Neural progenitor cell (in vitro differentiated cells): ENCODE measurements around the gene CYB5D1. TPM values are rescaled to one million over a fixed set of nuclear protein-coding genes. Genes with fewer than 3 reads are reported as not detected.
A peak's percentile ranks its signal among the peaks of the same experiment; 100 is the strongest.

ENCODE experiments used
- DNase-seq: peaks from one replicate; pipeline ENCODE4 v3.0.0-alpha.2; 2016; ENCODE audit warnings: low spot score
- H2AFZ ChIP-seq: fragments of 200-600 bp; sonication (generic); replicated peaks from 2 replicates; pipeline ENCODE4 v1.6.1; 2016; ENCODE audit warnings: antibody characterized with exemption
- H3F3A ChIP-seq: fragments of 200-600 bp; sonication (generic); 2 replicates; pipeline ENCODE4 v1.6.1; 2016; ENCODE audit warnings: antibody characterized with exemption, low read depth
- H3K27ac ChIP-seq: fragments of 200-600 bp; sonication (generic); 2 replicates; pipeline ENCODE4 v1.5.1; 2016; ENCODE audit warnings: mild to moderate bottlenecking
- H3K27me3 ChIP-seq: fragments of 200-600 bp; sonication (generic); 2 replicates; pipeline ENCODE4 v1.6.1; 2016; ENCODE audit warnings: mild to moderate bottlenecking, moderate library complexity
- H3K36me3 ChIP-seq: fragments of 200-600 bp; sonication (generic); 2 replicates; pipeline ENCODE4 v1.5.1; 2016
- H3K4me1 ChIP-seq: fragments of 200-600 bp; sonication (generic); 2 replicates; pipeline ENCODE4 v1.6.1; 2016; ENCODE audit warnings: mixed run types
- H3K4me2 ChIP-seq: fragments of 200-600 bp; sonication (generic); 2 replicates; pipeline ENCODE4 v1.6.1; 2016
- H3K4me3 ChIP-seq: fragments of 200-600 bp; sonication (generic); 2 replicates; pipeline ENCODE4 v1.5.1; 2016
- H3K79me2 ChIP-seq: fragments of 200-600 bp; sonication (generic); 2 replicates; pipeline ENCODE4 v1.6.1; 2016; ENCODE audit warnings: low read depth
- H3K9ac ChIP-seq: fragments of 200-600 bp; sonication (generic); 2 replicates; pipeline ENCODE4 v1.6.1; 2016
- H3K9me3 ChIP-seq: fragments of 200-600 bp; sonication (generic); 2 replicates; pipeline ENCODE4 v1.5.1; 2016; ENCODE audit warnings: low read depth
- H4K20me1 ChIP-seq: fragments of 200-600 bp; sonication (generic); 2 replicates; pipeline ENCODE4 v1.6.1; 2016; ENCODE audit warnings: low read depth
- H3K27ac Mint-ChIP-seq: 3 replicates; pipeline ENCODE4 v1.8.0; 2021; ENCODE audit warnings: mixed read lengths
- H3K27me3 Mint-ChIP-seq: 2 replicates; pipeline ENCODE4 v1.8.0; 2022; ENCODE audit warnings: low read depth, mild to moderate bottlenecking, inconsistent platforms, moderate library complexity, mixed read lengths; ENCODE audit not compliant: insufficient read depth
- H3K36me3 Mint-ChIP-seq: 3 replicates; pipeline ENCODE4 v1.8.0; 2021; ENCODE audit warnings: mixed read lengths
- H3K4me1 Mint-ChIP-seq: 3 replicates; pipeline ENCODE4 v1.8.0; 2021; ENCODE audit warnings: mixed read lengths
- H3K4me3 Mint-ChIP-seq: 3 replicates; pipeline ENCODE4 v1.8.0; 2021; ENCODE audit warnings: mild to moderate bottlenecking, moderate library complexity, mixed read lengths
- H3K9me3 Mint-ChIP-seq: 3 replicates; pipeline ENCODE4 v1.8.0; 2020; ENCODE audit warnings: mixed read lengths
- CTCF ChIP-seq: fragments of 200-600 bp; sonication (generic); IDR thresholded peaks from 2 replicates; pipeline ENCODE4 v1.5.1; 2017; ENCODE audit warnings: antibody characterized with exemption, mild to moderate bottlenecking
- EZH2 ChIP-seq: fragments of 200-600 bp; sonication (generic); IDR thresholded peaks from 2 replicates; pipeline ENCODE4 v1.6.1; 2017; ENCODE audit warnings: antibody characterized with exemption, mild to moderate bottlenecking, moderate library complexity
- EZH2phosphoT487 ChIP-seq: fragments of 200-600 bp; sonication (generic); IDR thresholded peaks from 2 replicates; pipeline ENCODE4 v1.6.1; 2017; ENCODE audit warnings: antibody characterized with exemption
- total RNA-seq: library from RNA; depleted of rRNA; stranded (reverse); fragments of >200 nt; gene quantifications from 2 replicates; pipeline ENCODE4 v1.2.3, GENCODE V29; 2015; ENCODE audit warnings: low replicate concordance

Gene CYB5D1
- total RNA-seq, 1 donor from 2014 or later: 12.9 TPM

- DNase-seq: no peak
- Histone ChIP-seq H2AFZ (no peak overlapping the region), H3K27me3 (no peaks in the 10 kb centered on the region), H3K9me3 (no peaks in the 10 kb centered on the region), H3K27ac (no peak overlapping the region), H3F3A (no peaks in the 10 kb centered on the region), H3K79me2 (no peaks in the 10 kb centered on the region), H3K4me3 (no peak overlapping the region), H3K4me2 (no peak overlapping the region), H4K20me1 (no peaks in the 10 kb centered on the region), H3K9ac (no peak overlapping the region), H3K36me3 (no peaks in the 10 kb centered on the region), H3K4me1 (no peaks in the 10 kb centered on the region)
- Mint-ChIP-seq H3K4me3 (no peak overlapping the region), H3K27ac (peak overlapping the region; percentile 42), H3K4me1 (no peaks in the 10 kb centered on the region), H3K27me3 (peaks cover 13% of the 10 kb centered on the region), H3K9me3 (no peaks in the 10 kb centered on the region), H3K36me3 (no peaks in the 10 kb centered on the region)
- TF ChIP-seq EZH2 (no peak), EZH2phosphoT487 (no peak), CTCF (no peak)
Observed at GRCh38 chr17:7817643-7817964, 40.2 kb upstream of the CYB5D1 start.

GRCh38 chr17:7818026-7818425 is 39.8 kb upstream of the CYB5D1 start:
- Histone ChIP-seq H2AFZ (no peak overlapping the region), H3F3A (no peaks in the 10 kb centered on the region), H3K27ac (no peak overlapping the region), H3K4me2 (no peak overlapping the region), H3K27me3 (peaks cover 3% of the 10 kb centered on the region), H3K9ac (no peak overlapping the region), H3K4me3 (no peak overlapping the region), H3K36me3 (no peaks in the 10 kb centered on the region), H4K20me1 (no peaks in the 10 kb centered on the region), H3K4me1 (no peaks in the 10 kb centered on the region), H3K9me3 (no peaks in the 10 kb centered on the region), H3K79me2 (no peaks in the 10 kb centered on the region)
- Mint-ChIP-seq H3K4me3 (no peak overlapping the region), H3K27me3 (peaks cover 13% of the 10 kb centered on the region), H3K9me3 (no peaks in the 10 kb centered on the region), H3K4me1 (no peaks in the 10 kb centered on the region), H3K36me3 (no peaks in the 10 kb centered on the region), H3K27ac (peak overlapping the region; percentile 42)
- TF ChIP-seq EZH2phosphoT487 (no peak), EZH2 (no peak), CTCF (no peak)
- DNase-seq: no peak

- no peaks in the 10 kb centered on the region for H3K4me1 ChIP-seq
- H3K9me3 Mint-ChIP-seq: no peaks in the 10 kb centered on the region
- H3K27ac Mint-ChIP-seq: peak overlapping the region; percentile 25
- H3K4me2 ChIP-seq: no peak overlapping the region
- no peak overlapping the region for H3K4me3 ChIP-seq
- H3K9ac ChIP-seq: no peak overlapping the region
- H3K9me3 ChIP-seq: no peaks in the 10 kb centered on the region
- no peaks in the 10 kb centered on the region for H3K36me3 ChIP-seq
- no peaks in the 10 kb centered on the region for H3K79me2 ChIP-seq
- TF ChIP-seq EZH2phosphoT487: no peak
- TF ChIP-seq EZH2: no peak
- no peak for TF ChIP-seq CTCF
- H3K36me3 Mint-ChIP-seq: no peaks in the 10 kb centered on the region
- H3K4me1 Mint-ChIP-seq: no peaks in the 10 kb centered on the region
- H4K20me1 ChIP-seq: no peaks in the 10 kb centered on the region
- no peak overlapping the region for H3K27ac ChIP-seq
- peak overlapping the region; percentile 46 for H3K4me3 Mint-ChIP-seq
- peaks cover 12% of the 10 kb centered on the region for H3K27me3 ChIP-seq
- no peak for DNase-seq
- H3K27me3 Mint-ChIP-seq: peaks cover 13% of the 10 kb centered on the region
- no peak overlapping the region for H2AFZ ChIP-seq
- no peaks in the 10 kb centered on the region for H3F3A ChIP-seq
Observed at GRCh38 chr17:7818746-7819645, 38.8 kb upstream of the CYB5D1 start.
